Omental fat pad (tissue), 4 donors: ENCODE results near the gene KRTAP4-16. TPM values are rescaled to one million over a fixed set of nuclear protein-coding genes. Genes with fewer than 3 reads are reported as not detected.
"Not testable (repeated sequence)": the region's sequence is repeated elsewhere in the genome, so short reads cannot be mapped to it uniquely, and the experiment has no call there.

Experiments
- ATAC-seq: fragments of 150-250 bp; one replicate; pipeline ENCODE4 v1.9.1; 2016; ENCODE audit warnings: mild to moderate bottlenecking, moderate library complexity; ENCODE audit not compliant: low FRiP score
- DNase-seq: peaks from one replicate; pipeline ENCODE4 v3.0.0-alpha.2; 2019; ENCODE audit warnings: low spot score
- CTCF ChIP-seq, 3 donors: fragments of 450-650 bp; IDR thresholded peaks; one replicate each; pipeline ENCODE4 v1.5.1; 2016 to 2017; ENCODE audit warnings: antibody characterized with exemption in 3 of 3, mild to moderate bottlenecking in 3 of 3, moderate library complexity in 2 of 3
- total RNA-seq, 4 donors: library from RNA; depleted of rRNA; stranded (reverse); fragments of >200 nt; gene quantifications; one replicate each; pipeline ENCODE4 v1.1.0, GENCODE V29; 2016

KRTAP4-16 gene
- total RNA-seq, 4 donors from 2014 or later: not detected

GRCh38 chr17:41116297-41116696, 14.3 kb upstream of the KRTAP4-16 start:
- no peak for TF ChIP-seq CTCF (IDR thresholded peaks at IDR 0.05)
- no peak for ATAC-seq
- DNase-seq: no peak

GRCh38 chr17:41111151-41111885, 9.3 kb upstream of the KRTAP4-16 start:
- TF ChIP-seq CTCF (IDR thresholded peaks at IDR 0.05): no peak
- ATAC-seq: no peak
- DNase-seq: no peak

GRCh38 chr17:41108728-41109386, 6.8 kb upstream of the KRTAP4-16 start:
- ATAC-seq: not testable (repeated sequence)

GRCh38 chr17:41107941-41108450, 6.0 kb upstream of the KRTAP4-16 start:
- no peak for ATAC-seq
- no peak for DNase-seq
- no peak for TF ChIP-seq CTCF (IDR thresholded peaks at IDR 0.05)

More at GRCh38 chr17:41108728-41109386, 6.8 kb upstream of the KRTAP4-16 start:
- not testable (repeated sequence) for DNase-seq

GRCh38 chr17:41105347-41105746, 3.3 kb upstream of the KRTAP4-16 start, which contains the start of gene KRTAP4-9:
Gene KRTAP4-9, plus strand, starts transcription at chr17:41105389. Its CDS starts 0 bp downstream, at chr17:41105389.
- DNase-seq, ATAC-seq: not testable (repeated sequence)

GRCh38 chr17:41104386-41105038, 2.5 kb upstream of the KRTAP4-16 start:
- not testable (repeated sequence) for DNase-seq, ATAC-seq

GRCh38 chr17:41103896-41104295, 1.9 kb upstream of the KRTAP4-16 start:
- TF ChIP-seq CTCF (IDR thresholded peaks at IDR 0.05): no peak
- ATAC-seq: no peak
- no peak for DNase-seq

GRCh38 chr17:41099682-41100480, 2.1 kb downstream of the KRTAP4-16 start:
- not testable (repeated sequence) for ATAC-seq, DNase-seq
